ENCODE data around the gene SCAPER.
A peak's percentile ranks its signal among the peaks of the same experiment; 100 is the strongest.

DNA sequence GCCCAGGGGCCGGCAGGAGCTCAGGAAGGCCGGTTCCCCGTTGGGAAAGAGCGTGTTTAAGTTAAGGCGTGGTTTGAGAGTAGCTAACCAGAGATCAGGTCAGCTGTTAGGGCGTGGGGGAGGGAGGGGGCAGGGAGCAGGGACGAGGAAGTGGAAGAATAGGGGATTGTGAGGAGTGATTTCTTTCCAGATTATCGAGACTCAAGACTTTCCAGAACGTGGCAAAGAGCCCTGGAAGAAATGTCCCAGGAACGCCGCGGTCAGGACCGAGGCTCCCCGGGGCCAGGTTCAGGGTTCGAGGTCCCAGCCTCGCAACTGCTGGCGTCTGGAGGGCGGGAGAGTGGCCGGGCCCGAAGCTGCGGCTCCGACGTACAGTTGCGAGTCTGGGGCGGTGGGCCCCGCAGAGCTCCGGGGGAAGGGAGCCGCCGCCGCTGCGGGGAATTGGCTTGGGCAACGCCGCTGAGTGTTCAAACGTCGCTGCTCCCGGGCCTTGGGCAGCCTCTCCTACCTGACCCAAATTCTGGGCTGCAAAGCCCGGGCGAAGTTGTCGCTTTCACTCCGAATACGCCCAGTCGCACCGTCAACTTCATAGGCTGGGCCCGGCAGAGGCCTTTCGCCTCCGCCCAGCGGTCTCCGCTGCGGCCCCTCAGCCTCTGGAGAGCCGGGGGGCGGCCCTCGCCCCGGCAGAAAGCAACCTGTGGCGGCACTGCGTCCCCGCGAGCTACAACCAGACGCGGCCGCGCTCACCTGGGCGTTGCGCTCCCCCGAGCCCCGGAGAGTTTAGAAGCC is 559.1 kb downstream of the SCAPER start:
- TF ChIP-seq ZBTB49 (tag by site-specific recombination; IDR thresholded peaks at IDR 0.05; ENCODE audit: low read depth) (no peak), TRIM28 (IDR thresholded peaks at IDR 0.05; ENCODE audit: borderline replicate concordance, low read length) (peak; percentile 1; the same call in 1 of the 2 replicates), ZNF24 (tag by site-specific recombination; IDR thresholded peaks at IDR 0.05) (no peak), ZNF138 (tag by site-specific recombination; IDR thresholded peaks at IDR 0.05; ENCODE audit: borderline replicate concordance) (no peak), ZNF23 (tag by site-specific recombination; IDR thresholded peaks at IDR 0.05; ENCODE audit: borderline replicate concordance) (no peak)
- TF ChIP-seq, protein P1, sequence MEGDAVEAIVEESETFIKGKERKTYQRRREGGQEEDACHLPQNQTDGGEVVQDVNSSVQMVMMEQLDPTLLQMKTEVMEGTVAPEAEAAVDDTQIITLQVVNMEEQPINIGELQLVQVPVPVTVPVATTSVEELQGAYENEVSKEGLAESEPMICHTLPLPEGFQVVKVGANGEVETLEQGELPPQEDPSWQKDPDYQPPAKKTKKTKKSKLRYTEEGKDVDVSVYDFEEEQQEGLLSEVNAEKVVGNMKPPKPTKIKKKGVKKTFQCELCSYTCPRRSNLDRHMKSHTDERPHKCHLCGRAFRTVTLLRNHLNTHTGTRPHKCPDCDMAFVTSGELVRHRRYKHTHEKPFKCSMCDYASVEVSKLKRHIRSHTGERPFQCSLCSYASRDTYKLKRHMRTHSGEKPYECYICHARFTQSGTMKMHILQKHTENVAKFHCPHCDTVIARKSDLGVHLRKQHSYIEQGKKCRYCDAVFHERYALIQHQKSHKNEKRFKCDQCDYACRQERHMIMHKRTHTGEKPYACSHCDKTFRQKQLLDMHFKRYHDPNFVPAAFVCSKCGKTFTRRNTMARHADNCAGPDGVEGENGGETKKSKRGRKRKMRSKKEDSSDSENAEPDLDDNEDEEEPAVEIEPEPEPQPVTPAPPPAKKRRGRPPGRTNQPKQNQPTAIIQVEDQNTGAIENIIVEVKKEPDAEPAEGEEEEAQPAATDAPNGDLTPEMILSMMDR (tag by site-specific recombination; IDR thresholded peaks at IDR 0.05) = peak; percentile 33; the same call in 1 of the 2 replicates
- TF ChIP-seq, protein P2, sequence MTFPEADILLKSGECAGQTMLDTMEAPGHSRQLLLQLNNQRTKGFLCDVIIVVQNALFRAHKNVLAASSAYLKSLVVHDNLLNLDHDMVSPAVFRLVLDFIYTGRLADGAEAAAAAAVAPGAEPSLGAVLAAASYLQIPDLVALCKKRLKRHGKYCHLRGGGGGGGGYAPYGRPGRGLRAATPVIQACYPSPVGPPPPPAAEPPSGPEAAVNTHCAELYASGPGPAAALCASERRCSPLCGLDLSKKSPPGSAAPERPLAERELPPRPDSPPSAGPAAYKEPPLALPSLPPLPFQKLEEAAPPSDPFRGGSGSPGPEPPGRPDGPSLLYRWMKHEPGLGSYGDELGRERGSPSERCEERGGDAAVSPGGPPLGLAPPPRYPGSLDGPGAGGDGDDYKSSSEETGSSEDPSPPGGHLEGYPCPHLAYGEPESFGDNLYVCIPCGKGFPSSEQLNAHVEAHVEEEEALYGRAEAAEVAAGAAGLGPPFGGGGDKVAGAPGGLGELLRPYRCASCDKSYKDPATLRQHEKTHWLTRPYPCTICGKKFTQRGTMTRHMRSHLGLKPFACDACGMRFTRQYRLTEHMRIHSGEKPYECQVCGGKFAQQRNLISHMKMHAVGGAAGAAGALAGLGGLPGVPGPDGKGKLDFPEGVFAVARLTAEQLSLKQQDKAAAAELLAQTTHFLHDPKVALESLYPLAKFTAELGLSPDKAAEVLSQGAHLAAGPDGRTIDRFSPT (tag by site-specific recombination; IDR thresholded peaks at IDR 0.05) = no peak
- TF ChIP-seq, protein P3, sequence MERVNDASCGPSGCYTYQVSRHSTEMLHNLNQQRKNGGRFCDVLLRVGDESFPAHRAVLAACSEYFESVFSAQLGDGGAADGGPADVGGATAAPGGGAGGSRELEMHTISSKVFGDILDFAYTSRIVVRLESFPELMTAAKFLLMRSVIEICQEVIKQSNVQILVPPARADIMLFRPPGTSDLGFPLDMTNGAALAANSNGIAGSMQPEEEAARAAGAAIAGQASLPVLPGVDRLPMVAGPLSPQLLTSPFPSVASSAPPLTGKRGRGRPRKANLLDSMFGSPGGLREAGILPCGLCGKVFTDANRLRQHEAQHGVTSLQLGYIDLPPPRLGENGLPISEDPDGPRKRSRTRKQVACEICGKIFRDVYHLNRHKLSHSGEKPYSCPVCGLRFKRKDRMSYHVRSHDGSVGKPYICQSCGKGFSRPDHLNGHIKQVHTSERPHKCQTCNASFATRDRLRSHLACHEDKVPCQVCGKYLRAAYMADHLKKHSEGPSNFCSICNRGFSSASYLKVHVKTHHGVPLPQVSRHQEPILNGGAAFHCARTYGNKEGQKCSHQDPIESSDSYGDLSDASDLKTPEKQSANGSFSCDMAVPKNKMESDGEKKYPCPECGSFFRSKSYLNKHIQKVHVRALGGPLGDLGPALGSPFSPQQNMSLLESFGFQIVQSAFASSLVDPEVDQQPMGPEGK (tag by site-specific recombination; IDR thresholded peaks at IDR 0.05) = peak; percentile 91

All from HEK293 (cell line).